ENCODE measurements around the gene ZNF691.
"Not testable (repeated sequence)": the region's sequence is repeated elsewhere in the genome, so short reads cannot be mapped to it uniquely, and the experiment has no call there.

Gene ZNF691

GRCh38 chr1:42849944-42850343 is 3.5 kb downstream of the ZNF691 start:
- no peaks in the 10 kb centered on the region for H3K9me3 ChIP-seq (ENCODE audit: insufficient read depth, low read depth, low read length)
- no peak overlapping the region for H3K4me3 ChIP-seq (ENCODE audit: low read length)
- peaks cover 9% of the 10 kb centered on the region for H3K4me1 ChIP-seq (ENCODE audit: insufficient read depth, low read length)
- H3K36me3 ChIP-seq (ENCODE audit: insufficient read depth, low read depth, low read length) = peaks cover 42% of the 10 kb centered on the region
- no peak overlapping the region for H3K27ac ChIP-seq (ENCODE audit: low read length)
- no peak overlapping the region for H3K9ac ChIP-seq (ENCODE audit: low read depth, low read length)
- no peaks in the 10 kb centered on the region for H3K27me3 ChIP-seq (ENCODE audit: insufficient read depth, low read length)

DNA sequence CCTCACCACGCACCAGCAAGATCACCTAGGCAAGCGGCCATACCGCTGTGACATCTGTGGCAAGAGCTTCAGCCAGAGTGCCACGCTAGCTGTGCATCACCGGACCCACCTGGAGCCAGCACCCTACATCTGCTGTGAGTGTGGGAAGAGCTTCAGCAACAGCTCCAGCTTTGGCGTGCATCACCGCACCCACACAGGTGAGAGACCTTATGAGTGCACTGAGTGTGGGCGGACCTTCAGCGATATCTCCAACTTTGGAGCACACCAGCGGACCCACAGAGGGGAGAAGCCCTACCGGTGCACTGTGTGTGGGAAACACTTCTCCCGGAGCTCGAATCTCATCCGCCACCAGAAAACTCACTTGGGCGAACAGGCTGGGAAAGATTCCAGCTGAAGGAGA is 5.0 kb downstream of the ZNF691 start:
- Histone ChIP-seq H3K27ac (ENCODE audit: low read length) (no peak overlapping the region), H3K36me3 (ENCODE audit: insufficient read depth, low read depth, low read length) (peaks cover 42% of the 10 kb centered on the region), H3K4me1 (ENCODE audit: insufficient read depth, low read length) (peaks cover 9% of the 10 kb centered on the region), H3K9ac (ENCODE audit: low read depth, low read length) (no peak overlapping the region), H3K4me3 (ENCODE audit: low read length) (no peak overlapping the region), H3K27me3 (ENCODE audit: insufficient read depth, low read length) (no peaks in the 10 kb centered on the region), H3K9me3 (ENCODE audit: insufficient read depth, low read depth, low read length) (no peaks in the 10 kb centered on the region)

DNA sequence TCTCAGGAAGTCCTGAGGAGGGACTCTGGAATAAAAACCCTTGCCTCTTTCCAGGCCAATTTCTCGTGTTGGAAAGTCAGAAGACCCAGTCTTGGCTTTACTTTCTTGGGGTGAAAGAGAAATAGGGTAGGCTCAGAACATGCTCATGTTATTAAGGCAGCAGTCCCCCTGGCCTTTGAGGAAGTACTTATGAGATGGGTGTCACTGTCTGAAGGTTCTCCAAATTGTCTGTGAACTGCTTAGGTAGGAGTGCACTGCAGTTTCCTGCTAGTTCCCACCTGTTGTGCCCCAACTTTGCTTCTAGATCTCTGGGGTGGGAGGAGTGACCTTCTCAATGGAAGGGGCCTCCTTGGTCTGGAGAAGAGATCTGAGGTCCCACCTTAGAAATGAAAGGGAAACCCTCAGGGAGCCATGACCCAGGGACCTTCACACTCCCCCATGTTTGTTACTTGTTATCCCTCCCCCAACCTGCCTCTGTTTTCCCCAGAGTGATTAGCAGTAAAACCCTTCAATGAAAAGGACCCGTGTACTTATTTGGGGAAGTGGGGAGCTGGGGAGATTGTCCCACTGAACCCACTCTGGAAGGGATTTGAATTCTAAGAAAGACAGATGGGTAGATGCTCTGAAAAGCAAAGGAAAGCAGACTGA is 5.7 kb downstream of the ZNF691 start:
- H3K4me3 ChIP-seq (ENCODE audit: low read length) = no peak overlapping the region
- H3K4me1 ChIP-seq (ENCODE audit: insufficient read depth, low read length) = peaks cover 9% of the 10 kb centered on the region
- no peak overlapping the region for H3K9ac ChIP-seq (ENCODE audit: low read depth, low read length)
- no peaks in the 10 kb centered on the region for H3K9me3 ChIP-seq (ENCODE audit: insufficient read depth, low read depth, low read length)
- H3K27me3 ChIP-seq (ENCODE audit: insufficient read depth, low read length) = no peaks in the 10 kb centered on the region
- H3K36me3 ChIP-seq (ENCODE audit: insufficient read depth, low read depth, low read length) = peaks cover 42% of the 10 kb centered on the region
- no peak overlapping the region for H3K27ac ChIP-seq (ENCODE audit: low read length)

DNA sequence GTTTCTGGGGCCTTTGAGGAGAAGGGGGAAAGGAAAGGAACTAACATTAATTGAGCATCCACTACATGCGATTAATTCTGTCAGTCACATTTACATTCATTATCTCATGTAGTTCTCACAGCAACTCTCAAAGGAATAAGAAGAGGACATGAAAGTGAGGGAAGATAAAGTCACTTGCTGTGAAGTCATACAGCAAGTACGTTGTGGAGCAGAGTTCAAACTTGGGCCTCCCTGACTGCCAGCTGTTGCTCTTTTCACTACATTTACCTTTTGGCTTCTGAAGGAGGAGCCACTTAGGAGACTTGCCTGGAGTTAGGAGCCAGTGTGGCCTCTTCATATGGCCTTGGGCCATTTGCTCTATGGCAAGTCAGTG is 6.2 kb downstream of the ZNF691 start:
- no peak overlapping the region for H3K4me3 ChIP-seq (ENCODE audit: low read length)
- H3K9me3 ChIP-seq (ENCODE audit: insufficient read depth, low read depth, low read length) = no peaks in the 10 kb centered on the region
- H3K9ac ChIP-seq (ENCODE audit: low read depth, low read length) = no peak overlapping the region
- H3K27ac ChIP-seq (ENCODE audit: low read length) = no peak overlapping the region
- peaks cover 42% of the 10 kb centered on the region for H3K36me3 ChIP-seq (ENCODE audit: insufficient read depth, low read depth, low read length)
- peaks cover 5% of the 10 kb centered on the region for H3K4me1 ChIP-seq (ENCODE audit: insufficient read depth, low read length)
- H3K27me3 ChIP-seq (ENCODE audit: insufficient read depth, low read length) = no peaks in the 10 kb centered on the region

GRCh38 chr1:42853116-42853884 is 6.9 kb downstream of the ZNF691 start:
- no peaks in the 10 kb centered on the region for H3K27me3 ChIP-seq (ENCODE audit: insufficient read depth, low read length)
- no peaks in the 10 kb centered on the region; the same call in 1 of the 2 replicates for H3K4me1 ChIP-seq (ENCODE audit: insufficient read depth, low read length)
- H3K9me3 ChIP-seq (ENCODE audit: insufficient read depth, low read depth, low read length) = no peaks in the 10 kb centered on the region
- no peak overlapping the region for H3K4me3 ChIP-seq (ENCODE audit: low read length)
- peaks cover 42% of the 10 kb centered on the region for H3K36me3 ChIP-seq (ENCODE audit: insufficient read depth, low read depth, low read length)
- no peak overlapping the region for H3K9ac ChIP-seq (ENCODE audit: low read depth, low read length)
- H3K27ac ChIP-seq (ENCODE audit: low read length) = no peak overlapping the region

GRCh38 chr1:42856554-42856953 is 10.1 kb downstream of the ZNF691 start:
- peaks cover 12% of the 10 kb centered on the region for H3K36me3 ChIP-seq (ENCODE audit: insufficient read depth, low read depth, low read length)
- not testable (repeated sequence) for H3K9me3 ChIP-seq (ENCODE audit: insufficient read depth, low read depth, low read length); H3K4me3 ChIP-seq (ENCODE audit: low read length); H3K27me3 ChIP-seq (ENCODE audit: insufficient read depth, low read length); H3K27ac ChIP-seq (ENCODE audit: low read length); H3K9ac ChIP-seq (ENCODE audit: low read depth, low read length); H3K4me1 ChIP-seq (ENCODE audit: insufficient read depth, low read length)

GRCh38 chr1:42859366-42859765 is 13.0 kb downstream of the ZNF691 start:
- H3K4me1 ChIP-seq (ENCODE audit: insufficient read depth, low read length); H3K27me3 ChIP-seq (ENCODE audit: insufficient read depth, low read length); H3K4me3 ChIP-seq (ENCODE audit: low read length); H3K9ac ChIP-seq (ENCODE audit: low read depth, low read length); H3K9me3 ChIP-seq (ENCODE audit: insufficient read depth, low read depth, low read length); H3K36me3 ChIP-seq (ENCODE audit: insufficient read depth, low read depth, low read length); H3K27ac ChIP-seq (ENCODE audit: low read length): not testable (repeated sequence)

DNA sequence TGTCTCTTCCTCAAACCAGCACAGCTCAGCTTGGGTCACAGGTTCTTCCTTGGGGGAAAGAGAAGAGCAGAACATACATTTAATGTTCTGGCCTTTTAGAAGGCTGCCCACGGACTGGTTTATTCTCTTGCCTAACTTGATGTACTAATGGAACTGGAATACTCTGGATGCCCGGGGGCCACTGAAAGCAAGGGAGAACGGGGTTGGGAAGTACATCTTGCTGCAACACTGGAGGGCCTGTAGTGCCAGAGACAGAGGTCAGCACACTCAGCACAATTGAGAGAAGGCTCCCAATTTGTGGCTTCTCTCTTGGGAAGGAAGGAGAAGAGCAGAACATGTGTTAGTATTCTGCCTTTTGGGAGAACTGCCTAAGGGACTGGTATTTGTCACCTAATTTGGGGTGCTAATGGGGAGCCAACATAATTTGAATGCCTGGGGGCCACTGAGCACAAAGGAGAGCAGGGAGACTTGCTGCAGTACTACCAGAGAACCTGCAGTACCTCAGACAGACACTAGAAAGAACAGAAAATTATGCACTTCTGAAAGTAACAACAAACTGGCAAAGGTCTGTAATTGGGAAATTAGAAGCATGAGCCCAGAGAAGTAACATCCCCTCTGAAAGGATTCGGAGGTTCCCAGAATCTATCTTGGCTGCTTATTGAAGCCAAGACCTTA is 14.1 kb downstream of the ZNF691 start:
- Histone ChIP-seq H3K9me3 (ENCODE audit: insufficient read depth, low read depth, low read length) (peaks cover 7% of the 10 kb centered on the region), H3K4me3 (ENCODE audit: low read length) (no peak overlapping the region), H3K36me3 (ENCODE audit: insufficient read depth, low read depth, low read length) (no peaks in the 10 kb centered on the region)

GRCh38 chr1:42861014-42861399 is 14.6 kb downstream of the ZNF691 start:
- H3K27ac ChIP-seq (ENCODE audit: low read length) = no peak overlapping the region
- H3K9ac ChIP-seq (ENCODE audit: low read depth, low read length) = no peak overlapping the region
- H3K4me3 ChIP-seq (ENCODE audit: low read length) = no peak overlapping the region
- no peaks in the 10 kb centered on the region for H3K4me1 ChIP-seq (ENCODE audit: insufficient read depth, low read length)
- no peaks in the 10 kb centered on the region for H3K27me3 ChIP-seq (ENCODE audit: insufficient read depth, low read length)
- no peaks in the 10 kb centered on the region for H3K36me3 ChIP-seq (ENCODE audit: insufficient read depth, low read depth, low read length)
- H3K9me3 ChIP-seq (ENCODE audit: insufficient read depth, low read depth, low read length) = peaks cover 7% of the 10 kb centered on the region

More for the DNA sequence above, 14.1 kb downstream of the ZNF691 start:
- Histone ChIP-seq H3K27me3 (ENCODE audit: insufficient read depth, low read length) (no peaks in the 10 kb centered on the region), H3K4me1 (ENCODE audit: insufficient read depth, low read length) (no peaks in the 10 kb centered on the region), H3K27ac (ENCODE audit: low read length) (no peak overlapping the region), H3K9ac (ENCODE audit: low read depth, low read length) (no peak overlapping the region)

- Histone ChIP-seq H3K27me3 (ENCODE audit: insufficient read depth, low read length) (no peaks in the 10 kb centered on the region; the same call in 1 of the 2 replicates), H3K36me3 (ENCODE audit: insufficient read depth, low read depth, low read length) (no peaks in the 10 kb centered on the region), H3K27ac (ENCODE audit: low read length) (no peak overlapping the region), H3K4me3 (ENCODE audit: low read length) (no peak overlapping the region), H3K4me1 (ENCODE audit: insufficient read depth, low read length) (no peaks in the 10 kb centered on the region), H3K9me3 (ENCODE audit: insufficient read depth, low read depth, low read length) (no peaks in the 10 kb centered on the region; the same call in 1 of the 2 replicates), H3K9ac (ENCODE audit: low read depth, low read length) (no peak overlapping the region)
Measured at GRCh38 chr1:42866549-42866948, 20.1 kb downstream of the ZNF691 start.

DNA sequence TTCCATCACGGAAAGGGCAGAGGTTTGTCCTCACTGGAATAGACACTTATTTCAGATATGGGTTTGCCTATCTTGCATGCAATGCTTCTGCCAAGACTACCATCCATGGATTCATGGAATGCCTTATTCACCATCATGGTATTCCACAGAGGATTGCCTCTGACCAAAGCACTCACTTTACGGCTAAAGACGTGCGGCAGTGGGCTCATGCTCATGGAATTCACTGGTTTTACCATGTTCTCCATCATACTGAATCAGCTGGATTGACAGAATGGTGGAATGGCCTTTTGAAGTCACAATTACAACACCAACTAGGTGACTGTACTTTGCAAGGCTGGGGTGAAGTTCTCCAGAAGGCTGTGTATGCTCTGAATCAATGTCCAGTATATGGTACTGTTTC is 22.1 kb downstream of the ZNF691 start:
- H3K4me3 ChIP-seq (ENCODE audit: low read length); H3K27ac ChIP-seq (ENCODE audit: low read length); H3K27me3 ChIP-seq (ENCODE audit: insufficient read depth, low read length); H3K9me3 ChIP-seq (ENCODE audit: insufficient read depth, low read depth, low read length); H3K9ac ChIP-seq (ENCODE audit: low read depth, low read length); H3K4me1 ChIP-seq (ENCODE audit: insufficient read depth, low read length); H3K36me3 ChIP-seq (ENCODE audit: insufficient read depth, low read depth, low read length): not testable (repeated sequence)

DNA sequence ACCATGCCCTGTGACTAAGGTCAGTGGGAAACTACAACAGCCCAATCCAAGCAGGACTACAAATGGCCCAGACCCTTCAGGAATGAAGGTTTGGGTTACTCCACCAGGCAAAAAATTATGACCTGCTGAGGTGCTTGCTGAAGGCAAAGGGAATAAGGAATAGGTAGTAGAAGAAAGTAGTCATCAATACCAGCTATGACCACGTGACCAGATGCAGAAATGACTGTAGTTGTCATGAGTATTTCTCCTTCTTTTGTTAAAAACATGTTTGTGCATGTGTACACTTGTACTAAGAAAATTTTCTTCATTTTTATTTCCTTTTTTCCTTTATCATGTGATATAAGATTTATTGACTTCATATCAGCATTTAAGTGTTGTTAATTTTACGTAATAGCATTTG is 22.8 kb downstream of the ZNF691 start:
- H3K9ac ChIP-seq (ENCODE audit: low read depth, low read length); H3K27ac ChIP-seq (ENCODE audit: low read length): not testable (repeated sequence)

More for the DNA sequence above, 22.8 kb downstream of the ZNF691 start:
- H3K4me1 ChIP-seq (ENCODE audit: insufficient read depth, low read length); H3K36me3 ChIP-seq (ENCODE audit: insufficient read depth, low read depth, low read length); H3K4me3 ChIP-seq (ENCODE audit: low read length); H3K9me3 ChIP-seq (ENCODE audit: insufficient read depth, low read depth, low read length); H3K27me3 ChIP-seq (ENCODE audit: insufficient read depth, low read length): not testable (repeated sequence)

All from iPS-20b (cell line).